K562 (cell line): ENCODE data around the gene PCK2. TPM values are rescaled to one million over a fixed set of nuclear protein-coding genes. Genes with fewer than 3 reads are reported as not detected.

Experiments
- ATAC-seq: fragments of 200-7000 bp; cut with Tn5 transposase; 3 replicates; pipeline ENCODE4 v1.9.1; 2020; ENCODE audit warnings: moderate library complexity
- BruUV-seq: library from RNA; stranded (reverse); fragments of 400-500 nt; replicated peaks from 2 replicates; lab custom pipeline; 2021; lab: Mats Ljungman, UMichigan
- CTCF ChIA-PET: fragments of 300-600 bp; formaldehyde crosslinking; extraction: SDS; loops from one replicate; lab custom pipeline; 2021; ENCODE audit warnings: low intra/inter-chr PET ratio; lab: Yijun Ruan, JAX
- POLR2A ChIA-PET: fragments of 300-600, 350-650 bp; sonication (Branson Sonifier 250); formaldehyde crosslinking; extraction: SDS; loops from one replicate; lab custom pipeline; 2021; ENCODE audit warnings: antibody characterized with exemption, inconsistent platforms; lab: Yijun Ruan, JAX
- DNase-seq, 4 experiments: peaks; one replicate each; pipeline versions ENCODE4 v3.0.0 to v3.0.0-alpha.2; 2011 to 2018; ENCODE audit warnings: low spot score in 3 of 4, mixed read lengths in 3 of 4; ENCODE audit errors: extremely low read depth in 1 of 4
- FAIRE-seq: peaks from 2 replicates; lab custom pipeline; 2011; peaks lifted over from hg19 to GRCh38; lab: Jason Lieb, UNC
- H2AFZ ChIP-seq: 2 replicates; pipeline ENCODE4 v1.6.0; 2011; ENCODE audit warnings: low read depth, low read length, control low read depth, inconsistent platforms
- H3K27ac ChIP-seq: fragments of 200-600 bp; 3 replicates; pipeline ENCODE4 v1.8.0; 2011; ENCODE audit warnings: low read depth, mild to moderate bottlenecking, control low read depth, inconsistent platforms, low read length, moderate library complexity, mixed read lengths; ENCODE audit errors: extremely low read depth
- H3K27me3 ChIP-seq, 2 experiments: fragments of 300-600 bp in 1 of 2; 2 replicates in 1 of 2; 3 replicates in 1 of 2; pipeline versions ENCODE4 v1.6.0 to v1.8.0; 2011; ENCODE audit warnings: inconsistent platforms in 2 of 2, low read length in 2 of 2, mild to moderate bottlenecking in 1 of 2, mixed read lengths in 1 of 2, moderate library complexity in 1 of 2; ENCODE audit not compliant: control insufficient read depth in 2 of 2, insufficient read depth in 2 of 2
- H3K36me3 ChIP-seq: fragments of 300-600 bp; 3 replicates; pipeline ENCODE4 v1.8.0; 2011; ENCODE audit warnings: mild to moderate bottlenecking, low read length, inconsistent platforms; ENCODE audit not compliant: control insufficient read depth, insufficient read depth
- H3K4me1 ChIP-seq, 2 experiments: fragments of 200-600 bp in 1 of 2; replicated peaks in 1 of 2; 2 replicates in 1 of 2; 3 replicates in 1 of 2; pipeline versions ENCODE4 v1.5.1 to v1.8.0; 2011; ENCODE audit warnings: inconsistent platforms in 2 of 2, low read length in 2 of 2, mild to moderate bottlenecking in 1 of 2, mixed read lengths in 1 of 2, moderate library complexity in 1 of 2; ENCODE audit not compliant: control insufficient read depth in 2 of 2, insufficient read depth in 2 of 2
- H3K4me2 ChIP-seq: 2 replicates; pipeline ENCODE4 v1.6.1; 2011; ENCODE audit warnings: low read length, control low read depth, inconsistent platforms, mixed read lengths; ENCODE audit not compliant: insufficient read depth
- H3K4me3 ChIP-seq: fragments of 200-600 bp; sonication (generic), shearing (Covaris generic); 2 replicates; pipeline ENCODE4 v1.5.1; 2016; ENCODE audit warnings: control low read depth, inconsistent platforms
- H3K79me2 ChIP-seq: fragments of 200-600 bp; 3 replicates; pipeline ENCODE4 v1.8.0; 2011; ENCODE audit warnings: low read length, inconsistent platforms; ENCODE audit not compliant: control insufficient read depth, insufficient read depth
- H3K9ac ChIP-seq, 2 experiments: 2 replicates each; pipeline versions ENCODE4 v1.6.0 to v1.6.1; 2011; ENCODE audit warnings: low read depth in 2 of 2, low read length in 2 of 2, control low read depth in 1 of 2, inconsistent platforms in 1 of 2, mild to moderate bottlenecking in 1 of 2, mixed read lengths in 1 of 2; ENCODE audit not compliant: insufficient read depth in 1 of 2
- H3K9me1 ChIP-seq: one replicate; pipeline ENCODE4 v1.6.0; 2011; ENCODE audit warnings: inconsistent platforms, mild to moderate bottlenecking, low read length, moderate library complexity; ENCODE audit not compliant: control insufficient read depth, insufficient read depth
- H3K9me3 ChIP-seq: replicated peaks from 2 replicates; pipeline ENCODE4 v1.5.1; 2011; ENCODE audit warnings: low read depth, low read length, inconsistent platforms; ENCODE audit not compliant: control insufficient read depth, insufficient read depth
- H4K20me1 ChIP-seq: replicated peaks from 2 replicates; pipeline ENCODE4 v1.6.1; 2011; ENCODE audit warnings: low read length, inconsistent platforms, mixed read lengths; ENCODE audit not compliant: control insufficient read depth, insufficient read depth
- CEBPB ChIP-seq: fragments of 450-650 bp; IDR thresholded peaks from 2 replicates; pipeline ENCODE4 v1.6.1; 2016; ENCODE audit warnings: missing genetic modification characterization, missing compliant biosample characterization
- CHD4 ChIP-seq: fragments of 200-600 bp; sonication (generic); IDR thresholded peaks from 3 replicates; pipeline ENCODE4 v1.6.1; 2012; ENCODE audit warnings: low read depth, mild to moderate bottlenecking, mixed read lengths, low read length, inconsistent platforms; ENCODE audit not compliant: insufficient read depth, insufficient replicate concordance, poor library complexity, severe bottlenecking
- CXXC5 ChIP-seq: fragments of 250-450 bp; sonication (Bioruptor Pico); IDR thresholded peaks from 2 replicates; pipeline ENCODE4 v1.8.0; 2022; ENCODE audit warnings: inconsistent platforms, mild to moderate bottlenecking, moderate library complexity
- DPF2 ChIP-seq: fragments of 450-650 bp; IDR thresholded peaks from 2 replicates; pipeline ENCODE4 v1.6.1; 2016
- HMG20A ChIP-seq: fragments of 450-650 bp; formaldehyde crosslinking; conservative IDR thresholded peaks from 2 replicates; pipeline ENCODE4 v1.4.0; 2020; ENCODE audit warnings: mild to moderate bottlenecking, mixed read lengths
- HMG20B ChIP-seq: fragments of 250-450 bp; sonication (Bioruptor Pico); IDR thresholded peaks from 2 replicates; pipeline ENCODE4 v1.5.0; 2021; ENCODE audit warnings: mild to moderate bottlenecking
- LCOR ChIP-seq: sonication (generic); formaldehyde crosslinking; IDR thresholded peaks from 2 replicates; pipeline ENCODE4 v1.8.0; 2022; ENCODE audit warnings: mild to moderate bottlenecking, missing genetic modification reagents
- MTA3 ChIP-seq: fragments of 450-650 bp; formaldehyde crosslinking; IDR thresholded peaks from 2 replicates; pipeline ENCODE4 v1.6.1; 2017; ENCODE audit warnings: mild to moderate bottlenecking, borderline replicate concordance
- NBN ChIP-seq: fragments of 450-650 bp; IDR thresholded peaks from 2 replicates; pipeline ENCODE4 v1.6.1; 2016; ENCODE audit warnings: low read depth, mild to moderate bottlenecking
- RNF219 ChIP-seq: fragments of 250-450 bp; sonication (Bioruptor Pico); IDR thresholded peaks from 2 replicates; pipeline ENCODE4 v1.5.0; 2022; ENCODE audit warnings: mild to moderate bottlenecking
- TBP ChIP-seq: optimal IDR thresholded peaks from 2 replicates; pipeline ENCODE3; 2011; ENCODE audit warnings: low read depth, low read length, improper control_type of control experiment
- U2AF1 ChIP-seq: fragments of 200-400 bp; formaldehyde crosslinking; optimal IDR thresholded peaks from 2 replicates; pipeline ENCODE3; 2017; ENCODE audit warnings: mild to moderate bottlenecking, low read depth, low read length, moderate library complexity
- WGBS: fragments of 100-300 bp; shearing (Covaris generic); methylation state at CpG from one replicate; pipeline ENCODE4 v1.1.6; 2016; ENCODE audit warnings: low coverage, mixed read lengths; ENCODE audit not compliant: insufficient coverage; ENCODE audit errors: missing lambda C conversion rate; 5-methylcytosine and 5-hydroxymethylcytosine counted together
- in situ Hi-C: fragments of 300-500 bp; cut with MboI; formaldehyde crosslinking; loops from 4 replicates; pipeline ENCODE4 v1.15.0; 2018; ENCODE audit warnings: inconsistent platforms, mixed read lengths
- intact Hi-C: fragments of 100-400 bp; cut with micrococcal nuclease; formaldehyde crosslinking; loops from 2 replicates; pipeline ENCODE4 v1.14.2; 2022
- polyA plus RNA-seq, 8 experiments: library from polyadenylated mRNA; depleted of rRNA in 4 of 8; stranded (reverse) in 5 of 8; unstranded in 3 of 8; fragments of >200 nt; fragmentation: Nextera tagmentation in 2 of 8; fragmentation: Illumina TruSeq in 1 of 8; extraction: Ambion mirVana in 2 of 8; extraction: Trizol in 1 of 8; gene quantifications; 2 replicates each; pipeline versions ENCODE4 v1.2.1 to v1.2.3, GENCODE V29; 2011 to 2014; ENCODE audit warnings: inconsistent platforms in 1 of 8, missing spikeins in 1 of 8
- total RNA-seq, 7 experiments: library from RNA; depleted of rRNA in 6 of 7; stranded (reverse); fragments of >200 nt in 6 of 7; fragmentation: Illumina TruSeq in 2 of 7; extraction: Trizol in 2 of 7; gene quantifications; 2 replicates each; pipeline versions ENCODE4 v1.2.1 to v1.2.3, GENCODE V29; 2011 to 2021; ENCODE audit warnings: low replicate concordance in 1 of 7

The PCK2 gene
- total and polyA plus RNA-seq, 9 of the 15 experiments (the other 6 are each of a cell fraction or from before 2014, with no cell fraction given) = 3.3 to 60.9 (median 30.4) TPM

GRCh38 chr14:24065408-24065807, 28.7 kb upstream of the PCK2 start:
- intact Hi-C loops = no loop called here
- Histone ChIP-seq H3K4me1 (no peaks in the 10 kb centered on the region), H3K9me3 (no peaks in the 10 kb centered on the region), H3K9ac (no peak overlapping the region), H3K27ac (no peak overlapping the region), H3K27me3 (peaks cover 0 to 29% of the 10 kb centered on the region in 2 experiments; a peak in 3 of 5 replicates), H2AFZ (no peak overlapping the region)
- FAIRE-seq = no peak
- no peak for TF ChIP-seq U2AF1
- no peak for TF ChIP-seq HMG20A (CRISPR knock-in tag)
- TF ChIP-seq HMG20B (CRISPR knock-in tag) = no peak
- TF ChIP-seq, all 486 proteins: peak for 0
- in situ Hi-C loops = no loop called here
- no peak for DNase-seq
- 2% methylated on average over 8 of the region's 8 CpGs for WGBS
- Histone ChIP-seq H3K36me3 (no peaks in the 10 kb centered on the region), H4K20me1 (no peaks in the 10 kb centered on the region), H3K9me1 (no peaks in the 10 kb centered on the region), H3K79me2 (no peaks in the 10 kb centered on the region), H3K4me3 (no peak overlapping the region), H3K4me2 (no peak overlapping the region)
- ChIA-PET CTCF (no interaction called here), POLR2A (interaction anchor here (0.6 to 1.0 kb wide), 2 partner anchors 29 to 35 kb away, joined by 3 read pairs; partner anchors contain the start of gene PCK2)
- no peak for ATAC-seq
- BruUV-seq = no TSS peak

GRCh38 chr14:24066496-24067132, 27.5 kb upstream of the PCK2 start:
- Histone ChIP-seq H3K79me2 (no peaks in the 10 kb centered on the region), H3K4me2 (no peak overlapping the region), H3K9ac (no peak overlapping the region), H3K9me1 (no peaks in the 10 kb centered on the region), H3K4me1 (no peaks in the 10 kb centered on the region; a peak in 1 of 5 replicates), H3K9me3 (no peaks in the 10 kb centered on the region), H2AFZ (no peak overlapping the region), H4K20me1 (no peaks in the 10 kb centered on the region), H3K4me3 (no peak overlapping the region), H3K27ac (no peak overlapping the region), H3K27me3 (peaks cover 0 to 37% of the 10 kb centered on the region in 2 experiments; a peak in 3 of 5 replicates), H3K36me3 (no peaks in the 10 kb centered on the region)
- CTCF ChIA-PET = no interaction called here
- no TSS peak for BruUV-seq
- FAIRE-seq = no peak
- ATAC-seq = no peak
- intact Hi-C loops = no loop called here
- 22% methylated on average over 4 of the region's 8 CpGs for WGBS
- POLR2A ChIA-PET = no interaction called here
- in situ Hi-C loops = no loop called here
- no peak for DNase-seq
- TF ChIP-seq NBN (no peak), DPF2 (no peak), LCOR (CRISPR knock-in tag) (no peak), CXXC5 (CRISPR knock-in tag) (no peak), TBP (no peak), RNF219 (CRISPR knock-in tag) (no peak), CHD4 (no peak), CEBPB (no peak), MTA3 (no peak)
